ENCODE results near the gene BIN1. TPM values are rescaled to one million over a fixed set of nuclear protein-coding genes. Genes with fewer than 3 reads are reported as not detected.

Gene BIN1
- total RNA-seq, 1 donor from 2014 or later: 62.5 TPM

- CTCF ChIA-PET: no interaction called here
Measured at GRCh38 chr2:127097841-127098651, 8.9 kb downstream of the BIN1 start.

GRCh38 chr2:127097471-127097765 is 9.5 kb downstream of the BIN1 start:
- CTCF ChIA-PET: no interaction called here

More at GRCh38 chr2:127097841-127098651, 8.9 kb downstream of the BIN1 start:
- TF ChIP-seq CTCF (IDR thresholded peaks at IDR 0.05): no peak
- DNase-seq (no peak), ATAC-seq (ENCODE audit: low read depth) (no peak)
- Mint-ChIP-seq H3K27me3 (no peaks in the 10 kb centered on the region), H3K27ac (no peak overlapping the region), H3K4me3 (no peak overlapping the region), H3K4me1 (peaks cover 9% of the 10 kb centered on the region), H3K36me3 (ENCODE audit: low read depth) (no peaks in the 10 kb centered on the region), H3K9me3 (no peaks in the 10 kb centered on the region)
- POLR2A ChIA-PET: no interaction called here
- intact Hi-C loops (cut with micrococcal nuclease): no loop called here

GRCh38 chr2:127096718-127097470 is 10.1 kb downstream of the BIN1 start:
- ATAC-seq (ENCODE audit: low read depth) (no peak), DNase-seq (no peak)
- H3K27ac Mint-ChIP-seq: no peak overlapping the region
- H3K9me3 Mint-ChIP-seq: no peaks in the 10 kb centered on the region
- POLR2A ChIA-PET: no interaction called here
- H3K27me3 Mint-ChIP-seq: no peaks in the 10 kb centered on the region
- H3K4me3 Mint-ChIP-seq: no peak overlapping the region
- peaks cover 12% of the 10 kb centered on the region for H3K4me1 Mint-ChIP-seq
- intact Hi-C loops (cut with micrococcal nuclease): no loop called here
- CTCF ChIA-PET: interaction anchor here (0.6 kb wide), 1 partner anchor 36 kb away, joined by 3 read pairs; no protein-coding TSS in a partner anchor
- TF ChIP-seq CTCF (IDR thresholded peaks at IDR 0.05): no peak
- no peaks in the 10 kb centered on the region for H3K36me3 Mint-ChIP-seq (ENCODE audit: low read depth)

More at GRCh38 chr2:127097471-127097765, 9.5 kb downstream of the BIN1 start:
- TF ChIP-seq CTCF (IDR thresholded peaks at IDR 0.05): no peak
- Mint-ChIP-seq H3K9me3 (no peaks in the 10 kb centered on the region), H3K36me3 (ENCODE audit: low read depth) (no peaks in the 10 kb centered on the region), H3K4me3 (no peak overlapping the region), H3K4me1 (peaks cover 12% of the 10 kb centered on the region), H3K27me3 (no peaks in the 10 kb centered on the region), H3K27ac (no peak overlapping the region)
- ATAC-seq (ENCODE audit: low read depth) (no peak), DNase-seq (no peak)
- POLR2A ChIA-PET: no interaction called here
- intact Hi-C loops (cut with micrococcal nuclease): no loop called here

GRCh38 chr2:127096280-127096679 is 10.7 kb downstream of the BIN1 start:
- no peak for TF ChIP-seq CTCF (IDR thresholded peaks at IDR 0.05)
- no peak for DNase-seq
- no peaks in the 10 kb centered on the region for H3K27me3 Mint-ChIP-seq
- CTCF ChIA-PET: interaction anchor here (0.6 kb wide), 1 partner anchor 35 kb away, joined by 3 read pairs; no protein-coding TSS in a partner anchor
- no peak overlapping the region for H3K27ac Mint-ChIP-seq
- intact Hi-C loops (cut with micrococcal nuclease): no loop called here
- no peaks in the 10 kb centered on the region for H3K9me3 Mint-ChIP-seq
- H3K36me3 Mint-ChIP-seq (ENCODE audit: low read depth): no peaks in the 10 kb centered on the region
- H3K4me3 Mint-ChIP-seq: no peak overlapping the region
- POLR2A ChIA-PET: no interaction called here
- ATAC-seq (ENCODE audit: low read depth): no peak
- H3K4me1 Mint-ChIP-seq: peaks cover 12% of the 10 kb centered on the region

GRCh38 chr2:127095784-127096183 is 11.2 kb downstream of the BIN1 start:
- Mint-ChIP-seq H3K4me3 (no peak overlapping the region), H3K9me3 (no peaks in the 10 kb centered on the region), H3K27ac (no peak overlapping the region), H3K27me3 (no peaks in the 10 kb centered on the region), H3K36me3 (ENCODE audit: low read depth) (no peaks in the 10 kb centered on the region), H3K4me1 (peaks cover 13% of the 10 kb centered on the region)
- ChIA-PET POLR2A (no interaction called here), CTCF (no interaction called here)
- TF ChIP-seq CTCF (IDR thresholded peaks at IDR 0.05): no peak
- DNase-seq (no peak), ATAC-seq (ENCODE audit: low read depth) (no peak)
- intact Hi-C loops (cut with micrococcal nuclease): no loop called here

Data from activated B cell treated with CpG ODN at 0.5 μM for 24 hours (primary cell).